Omental fat pad (tissue), 4 donors: ENCODE data around the gene CD7. TPM values are rescaled to one million over a fixed set of nuclear protein-coding genes. Genes with fewer than 3 reads are reported as not detected.
"Not testable (repeated sequence)": the region's sequence is repeated elsewhere in the genome, so short reads cannot be mapped to it uniquely, and the experiment has no call there.

Experiments used
- ATAC-seq: fragments of 150-250 bp; one replicate; pipeline ENCODE4 v1.9.1; 2016; ENCODE audit warnings: mild to moderate bottlenecking, moderate library complexity; ENCODE audit not compliant: low FRiP score
- DNase-seq: peaks from one replicate; pipeline ENCODE4 v3.0.0-alpha.2; 2019; ENCODE audit warnings: low spot score
- CTCF ChIP-seq, 3 donors: fragments of 450-650 bp; IDR thresholded peaks; one replicate each; pipeline ENCODE4 v1.5.1; 2016 to 2017; ENCODE audit warnings: antibody characterized with exemption in 3 of 3, mild to moderate bottlenecking in 3 of 3, moderate library complexity in 2 of 3
- total RNA-seq, 4 donors: library from RNA; depleted of rRNA; stranded (reverse); fragments of >200 nt; gene quantifications; one replicate each; pipeline ENCODE4 v1.1.0, GENCODE V29; 2016

Gene CD7
- total RNA-seq, 4 donors from 2014 or later = 1.6 to 8.4 (median 4.2) TPM

GRCh38 chr17:82351254-82351712, 33.9 kb upstream of the CD7 start:
- TF ChIP-seq CTCF (IDR thresholded peaks at IDR 0.05) = no peak
- no peak for DNase-seq
- ATAC-seq = no peak

GRCh38 chr17:82350182-82351030, 33.0 kb upstream of the CD7 start:
- DNase-seq (no peak), ATAC-seq (no peak)
- no peak for TF ChIP-seq CTCF (IDR thresholded peaks at IDR 0.05)

GRCh38 chr17:82349287-82349701, 31.9 kb upstream of the CD7 start:
- ATAC-seq (peak; percentile 49), DNase-seq (no peak)
- TF ChIP-seq CTCF (IDR thresholded peaks at IDR 0.05) = no peak

GRCh38 chr17:82348866-82349265, 31.5 kb upstream of the CD7 start:
- DNase-seq = no peak
- no peak for TF ChIP-seq CTCF (IDR thresholded peaks at IDR 0.05)
- no peak for ATAC-seq

- TF ChIP-seq CTCF (IDR thresholded peaks at IDR 0.05) = no peak
- ATAC-seq = no peak
- DNase-seq = no peak
Observed at GRCh38 chr17:82348434-82348833, 31.0 kb upstream of the CD7 start.

- ATAC-seq, DNase-seq: not testable (repeated sequence)
Observed at GRCh38 chr17:82347994-82348393, 30.6 kb upstream of the CD7 start.

GRCh38 chr17:82346342-82347300, 29.2 kb upstream of the CD7 start:
- DNase-seq (no peak), ATAC-seq (no peak)
- TF ChIP-seq CTCF (IDR thresholded peaks at IDR 0.05) = no peak
